Measurements from ENCODE around the gene NGFR. TPM values are rescaled to one million over a fixed set of nuclear protein-coding genes. Genes with fewer than 3 reads are reported as not detected.

NGFR gene
- total and polyA plus RNA-seq, 9 of the 15 experiments (the other 6 are each of a cell fraction or from before 2014, with no cell fraction given), result 0.07 to 0.23 (median 0.13) TPM; not detected in 4

- no peak overlapping the region for H3K4me3 ChIP-seq
- in situ Hi-C loops (cut with MboI) (no loop called here), intact Hi-C loops (cut with micrococcal nuclease) (no loop called here)
- CTCF ChIA-PET (ENCODE audit: low intra/inter-chr PET ratio), result interaction anchor here (0.6 kb wide), 1 partner anchor 234 kb away, joined by 3 read pairs; no protein-coding TSS in a partner anchor
- POLR2A ChIA-PET, result no interaction called here
- ATAC-seq, result no peak
- BruUV-seq (replicated peaks), result no TSS peak
- H3K9me3 ChIP-seq (replicated peaks; ENCODE audit: control insufficient read depth, insufficient read depth, low read depth, low read length), result no peaks in the 10 kb centered on the region
- H4K20me1 ChIP-seq (replicated peaks; ENCODE audit: control insufficient read depth, insufficient read depth, low read length), result peaks cover 5% of the 10 kb centered on the region
- no peaks in the 10 kb centered on the region for H3K36me3 ChIP-seq (ENCODE audit: control insufficient read depth, insufficient read depth, low read length)
- no peak overlapping the region for H3K27ac ChIP-seq (ENCODE audit: extremely low read depth, low read depth, low read length)
- FAIRE-seq, result no peak
- no peak overlapping the region for H2AFZ ChIP-seq (ENCODE audit: low read depth, low read length)
- no peak overlapping the region for H3K4me2 ChIP-seq (ENCODE audit: insufficient read depth, low read length)
- no peaks in the 10 kb centered on the region for H3K79me2 ChIP-seq (ENCODE audit: control insufficient read depth, insufficient read depth, low read length)
- peaks cover 47 to 72% of the 10 kb centered on the region in 2 experiments for H3K27me3 ChIP-seq (ENCODE audit: control insufficient read depth in 2 of 2, insufficient read depth in 2 of 2, low read length in 2 of 2)
- no peak for DNase-seq (ENCODE audit: extremely low read depth in 1 of 4, low spot score in 3 of 4)
- no peak overlapping the region for H3K9ac ChIP-seq (ENCODE audit: insufficient read depth in 1 of 2, low read depth in 2 of 2, low read length in 2 of 2)
- under 1% methylated on average over 15 of the region's 15 CpGs for WGBS (ENCODE audit: insufficient coverage, low coverage, missing lambda C conversion rate)
- TF ChIP-seq RNF2 (IDR thresholded peaks at IDR 0.05) (no peak), NFYB (IDR thresholded peaks at IDR 0.05; ENCODE audit: extremely low read depth, insufficient read length) (no peak), PPARD (CRISPR knock-in tag; IDR thresholded peaks at IDR 0.05) (no peak), ZNF695 (CRISPR knock-in tag; IDR thresholded peaks at IDR 0.05) (no peak)
- H3K4me1 ChIP-seq (replicated peaks in 1 of 2; ENCODE audit: control insufficient read depth in 2 of 2, insufficient read depth in 2 of 2, low read length in 2 of 2), result no peaks in the 10 kb centered on the region
- H3K9me1 ChIP-seq (ENCODE audit: control insufficient read depth, insufficient read depth, low read length), result no peaks in the 10 kb centered on the region
Measured at GRCh38 chr17:49457564-49458535, 37.2 kb upstream of the NGFR start.
